Astrocyte (in vitro differentiated cells and primary cell): ENCODE measurements around the gene ADAM8.

Experiments used
- CTCF ChIP-seq: IDR thresholded peaks from 2 replicates; pipeline ENCODE4 v1.5.1; 2011; ENCODE audit warnings: low read depth, mild to moderate bottlenecking, inconsistent platforms, low read length, moderate library complexity; ENCODE audit not compliant: insufficient read depth
- EZH2 ChIP-seq: IDR thresholded peaks from 2 replicates; pipeline ENCODE4 v1.6.1; 2012; ENCODE audit warnings: mild to moderate bottlenecking, low read length, inconsistent platforms; ENCODE audit not compliant: insufficient read depth

- TF ChIP-seq CTCF (no peak), EZH2 (no peak)
Measured at GRCh38 chr10:133267829-133268228, 8.8 kb downstream of the ADAM8 start.
